MM.1S (cell line): Measurements from ENCODE around the gene TAS1R2.

Experiments
- DNase-seq: peaks from one replicate; pipeline ENCODE4 v3.0.0-alpha.2; 2015
- H2AFZ ChIP-seq: fragments of 300-600 bp; sonication (generic); 2 replicates; pipeline ENCODE4 v1.6.0; 2016; ENCODE audit warnings: antibody characterized with exemption, low read length
- H3F3A ChIP-seq: fragments of 300-600 bp; sonication (generic); 2 replicates; pipeline ENCODE4 v1.6.1; 2016; ENCODE audit warnings: mild to moderate bottlenecking, antibody characterized with exemption, low read length, moderate library complexity, mixed read lengths; ENCODE audit not compliant: insufficient read depth
- H3K27ac ChIP-seq: fragments of 300-600 bp; sonication (generic); 2 replicates; pipeline ENCODE4 v1.5.1; 2016; ENCODE audit warnings: mild to moderate bottlenecking, low read length
- H3K27me3 ChIP-seq: fragments of 300-600 bp; sonication (generic); replicated peaks from 2 replicates; pipeline ENCODE4 v1.6.0; 2016; ENCODE audit warnings: low read length; ENCODE audit not compliant: insufficient read depth
- H3K36me3 ChIP-seq: fragments of 300-600 bp; sonication (generic); replicated peaks from 2 replicates; pipeline ENCODE4 v1.6.1; 2016; ENCODE audit warnings: mild to moderate bottlenecking, low read length, mixed read lengths; ENCODE audit not compliant: insufficient read depth
- H3K4me1 ChIP-seq: fragments of 300-600 bp; sonication (generic); 2 replicates; pipeline ENCODE4 v1.6.1; 2016; ENCODE audit warnings: low read length, mixed read lengths
- H3K4me2 ChIP-seq: fragments of 300-600 bp; sonication (generic); 2 replicates; pipeline ENCODE4 v1.6.0; 2016; ENCODE audit warnings: low read depth, low read length
- H3K4me3 ChIP-seq: fragments of 300-600 bp; sonication (generic); 2 replicates; pipeline ENCODE4 v1.5.1; 2016; ENCODE audit warnings: low read length, mixed read lengths
- H3K79me2 ChIP-seq: fragments of 300-600 bp; sonication (generic); 2 replicates; pipeline ENCODE4 v1.6.1; 2016; ENCODE audit warnings: mixed run types, low read length, mixed read lengths
- H3K9ac ChIP-seq: fragments of 300-600 bp; sonication (generic); 2 replicates; pipeline ENCODE4 v1.6.1; 2016; ENCODE audit warnings: low read length, mixed read lengths
- H3K9me2 ChIP-seq: fragments of 300-600 bp; sonication (generic); replicated peaks from 2 replicates; pipeline ENCODE4 v1.6.1; 2016; ENCODE audit warnings: mild to moderate bottlenecking, low read length, mixed read lengths; ENCODE audit not compliant: insufficient read depth
- H3K9me3 ChIP-seq: fragments of 300-600 bp; sonication (generic); replicated peaks from 2 replicates; pipeline ENCODE4 v1.6.1; 2016; ENCODE audit warnings: mild to moderate bottlenecking, low read length, mixed read lengths; ENCODE audit not compliant: insufficient read depth
- H4K20me1 ChIP-seq: fragments of 300-600 bp; sonication (generic); 2 replicates; pipeline ENCODE4 v1.6.1; 2016; ENCODE audit warnings: mild to moderate bottlenecking, low read length, moderate library complexity, mixed read lengths; ENCODE audit not compliant: insufficient read depth
- CTCF ChIP-seq: fragments of 300-600 bp; sonication (generic); IDR thresholded peaks from 2 replicates; pipeline ENCODE4 v1.5.1; 2016; ENCODE audit warnings: antibody characterized with exemption, low read length, mixed read lengths
- EZH2 ChIP-seq: fragments of 300-600 bp; sonication (generic); optimal IDR thresholded peaks from 2 replicates; pipeline ENCODE3; 2017; ENCODE audit warnings: low read depth, mild to moderate bottlenecking, antibody characterized with exemption, low read length, mixed read lengths
- EZH2phosphoT487 ChIP-seq: fragments of 300-600 bp; sonication (generic); IDR thresholded peaks from 2 replicates; pipeline ENCODE4 v1.6.1; 2018; ENCODE audit warnings: antibody characterized with exemption, low read length

TAS1R2 gene

DNA sequence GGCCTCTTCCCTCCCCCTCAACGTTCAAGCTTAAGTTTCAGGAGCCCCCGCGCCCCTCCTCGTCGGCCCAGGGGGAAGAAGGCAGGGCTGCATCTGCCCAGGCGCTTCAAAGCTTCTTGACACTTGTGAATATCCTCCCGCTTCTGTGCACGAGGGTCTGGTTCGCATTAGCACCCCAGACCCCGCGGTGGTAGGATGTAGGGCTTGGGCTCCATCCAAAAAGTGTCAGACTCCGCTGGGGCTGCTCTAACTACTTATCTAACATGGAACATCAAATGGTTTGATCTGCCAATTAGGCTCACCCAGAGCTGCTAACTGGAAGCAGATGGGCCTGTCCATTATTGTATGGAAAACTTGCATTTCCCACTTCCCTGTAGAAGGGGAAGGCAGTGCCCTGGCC is 28.9 kb downstream of the TAS1R2 start:
- Histone ChIP-seq H3K9me2 (no peaks in the 10 kb centered on the region), H4K20me1 (peaks cover 2% of the 10 kb centered on the region; the same call in 1 of the 2 replicates), H3K9me3 (no peaks in the 10 kb centered on the region), H3K27me3 (peaks cover 73% of the 10 kb centered on the region), H3K4me1 (no peaks in the 10 kb centered on the region), H3K36me3 (no peaks in the 10 kb centered on the region), H2AFZ (no peak overlapping the region), H3K4me3 (no peak overlapping the region), H3K27ac (no peak overlapping the region), H3K79me2 (no peaks in the 10 kb centered on the region), H3F3A (no peaks in the 10 kb centered on the region), H3K4me2 (no peak overlapping the region), H3K9ac (no peak overlapping the region)
- no peak for DNase-seq
- TF ChIP-seq CTCF (no peak), EZH2 (no peak), EZH2phosphoT487 (no peak)

DNA sequence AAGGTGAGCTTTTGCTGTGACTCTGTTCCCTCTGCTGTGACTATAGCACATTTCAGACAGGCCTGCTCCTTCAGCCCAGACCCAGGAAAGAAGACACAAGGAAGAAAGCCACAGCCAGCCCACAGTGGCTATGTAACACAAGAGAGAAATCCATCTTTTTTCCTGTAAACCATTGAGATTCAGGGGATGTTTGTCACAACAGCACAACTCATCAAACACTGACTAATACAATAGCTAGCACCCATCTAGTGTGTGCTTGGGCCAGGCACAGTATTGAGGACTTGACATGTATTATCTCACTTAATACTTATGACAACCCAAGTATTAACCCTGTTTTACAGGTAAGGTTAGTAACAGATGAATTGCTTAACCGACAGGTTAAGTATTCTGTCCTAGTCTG is 29.8 kb downstream of the TAS1R2 start:
- H3K9ac ChIP-seq = no peak overlapping the region
- no peaks in the 10 kb centered on the region for H3K9me2 ChIP-seq
- no peaks in the 10 kb centered on the region for H3K9me3 ChIP-seq
- no peaks in the 10 kb centered on the region for H4K20me1 ChIP-seq
- TF ChIP-seq EZH2phosphoT487 (no peak), EZH2 (no peak), CTCF (no peak)
- no peak overlapping the region for H3K27ac ChIP-seq
- no peaks in the 10 kb centered on the region for H3F3A ChIP-seq
- no peak overlapping the region for H2AFZ ChIP-seq
- no peaks in the 10 kb centered on the region for H3K4me1 ChIP-seq
- no peaks in the 10 kb centered on the region for H3K79me2 ChIP-seq
- H3K36me3 ChIP-seq = no peaks in the 10 kb centered on the region
- DNase-seq = no peak
- H3K4me2 ChIP-seq = no peak overlapping the region
- peaks cover 65% of the 10 kb centered on the region for H3K27me3 ChIP-seq
- H3K4me3 ChIP-seq = no peak overlapping the region

- Histone ChIP-seq H2AFZ (no peak overlapping the region), H3K36me3 (no peaks in the 10 kb centered on the region), H3K4me3 (no peak overlapping the region), H3K27ac (no peak overlapping the region), H3K9me3 (no peaks in the 10 kb centered on the region), H3K4me1 (no peaks in the 10 kb centered on the region), H3F3A (no peaks in the 10 kb centered on the region), H3K9ac (no peak overlapping the region), H3K4me2 (no peak overlapping the region), H3K9me2 (no peaks in the 10 kb centered on the region), H3K27me3 (peaks cover 64% of the 10 kb centered on the region), H3K79me2 (no peaks in the 10 kb centered on the region), H4K20me1 (no peaks in the 10 kb centered on the region)
- DNase-seq = no peak
- no peak for TF ChIP-seq EZH2
- no peak for TF ChIP-seq CTCF
- TF ChIP-seq EZH2phosphoT487 = no peak
Measured at GRCh38 chr1:18828224-18828623, 31.2 kb downstream of the TAS1R2 start.
